Keratinocyte (primary cell): ENCODE data around the gene GM2A. TPM values are rescaled to one million over a fixed set of nuclear protein-coding genes. Genes with fewer than 3 reads are reported as not detected.

Source experiments
- DNase-seq: peaks from one replicate; pipeline ENCODE4 v3.0.0-alpha.2; 2011; ENCODE audit warnings: low read depth, missing footprints, low spot score
- FAIRE-seq: peaks from 2 replicates; lab custom pipeline; 2011; peaks lifted over from hg19 to GRCh38; lab: Jason Lieb, UNC
- H2AFZ ChIP-seq: 2 replicates; pipeline ENCODE4 v1.6.0; 2012; ENCODE audit warnings: low read length, control low read depth, inconsistent platforms; ENCODE audit not compliant: control insufficient read depth
- H3K27ac ChIP-seq: 2 replicates; pipeline ENCODE4 v1.5.1; 2011; ENCODE audit warnings: low read length; ENCODE audit not compliant: control insufficient read depth, insufficient read depth
- H3K27me3 ChIP-seq: 3 replicates; pipeline ENCODE4 v1.6.0; 2011; ENCODE audit warnings: low read length; ENCODE audit not compliant: control insufficient read depth, insufficient read depth; ENCODE audit errors: extremely low read depth
- H3K36me3 ChIP-seq, 2 experiments: 2 replicates in 1 of 2; 3 replicates in 1 of 2; pipeline ENCODE4 v1.5.1; 2011; ENCODE audit warnings: low read length in 2 of 2, mild to moderate bottlenecking in 1 of 2; ENCODE audit not compliant: control insufficient read depth in 2 of 2, insufficient read depth in 2 of 2; ENCODE audit errors: extremely low read depth in 1 of 2
- H3K4me1 ChIP-seq: 3 replicates; pipeline ENCODE4 v1.5.1; 2011; ENCODE audit warnings: low read length; ENCODE audit not compliant: control insufficient read depth, insufficient read depth; ENCODE audit errors: extremely low read depth
- H3K4me2 ChIP-seq: 3 replicates; pipeline ENCODE4 v1.6.0; 2011; ENCODE audit warnings: low read depth, low read length; ENCODE audit not compliant: control insufficient read depth, insufficient read depth; ENCODE audit errors: extremely low read depth
- H3K4me3 ChIP-seq, 3 experiments: fragments of 200-600 bp in 1 of 3; sonication (generic) in 1 of 3; 2 replicates in 2 of 3; 3 replicates in 1 of 3; pipeline ENCODE4 v1.5.1; 2011 to 2016; ENCODE audit warnings: low read length in 3 of 3, mild to moderate bottlenecking in 3 of 3, control low read depth in 2 of 3, inconsistent platforms in 1 of 3, low read depth in 1 of 3, mixed read lengths in 1 of 3, mixed run types in 1 of 3, moderate library complexity in 1 of 3; ENCODE audit not compliant: control insufficient read depth in 2 of 3, insufficient read depth in 2 of 3; ENCODE audit errors: extremely low read depth in 1 of 3
- H3K79me2 ChIP-seq: 2 replicates; pipeline ENCODE4 v1.6.0; 2012; ENCODE audit warnings: low read length; ENCODE audit not compliant: control insufficient read depth, insufficient read depth
- H3K9ac ChIP-seq: 3 replicates; pipeline ENCODE4 v1.6.0; 2011; ENCODE audit warnings: low read length; ENCODE audit not compliant: control insufficient read depth, insufficient read depth; ENCODE audit errors: extremely low read depth
- H3K9me1 ChIP-seq: 3 replicates; pipeline ENCODE4 v1.6.0; 2011; ENCODE audit warnings: low read length; ENCODE audit not compliant: control insufficient read depth, insufficient read depth; ENCODE audit errors: extremely low read depth
- H3K9me3 ChIP-seq: 2 replicates; pipeline ENCODE4 v1.5.1; 2012; ENCODE audit warnings: low read depth, low read length; ENCODE audit not compliant: control insufficient read depth
- H4K20me1 ChIP-seq: 3 replicates; pipeline ENCODE4 v1.6.0; 2011; ENCODE audit warnings: low read length; ENCODE audit not compliant: control insufficient read depth, insufficient read depth; ENCODE audit errors: extremely low read depth
- EZH2 ChIP-seq: IDR thresholded peaks from one replicate; pipeline ENCODE4 v1.6.1; 2012; ENCODE audit warnings: inconsistent platforms, mild to moderate bottlenecking, low read length, moderate library complexity
- dilution Hi-C: fragments of 300-500 bp; cut with MboI; formaldehyde crosslinking; loops from one replicate; pipeline ENCODE4 v1.7.0; 2020; ENCODE audit warnings: low sequenced_read_pairs; ENCODE audit not compliant: extremely low pct_ligation_motif_present
- polyA plus RNA-seq, 5 experiments: library from polyadenylated mRNA; depleted of rRNA in 3 of 5; stranded (reverse) in 3 of 5; stranded (forward) in 1 of 5; unstranded in 1 of 5; fragments of >200 nt; gene quantifications; 1 replicate in 1 of 5; 2 replicates in 3 of 5; 3 replicates in 1 of 5; pipeline versions ENCODE4 v1.2.1 to v1.2.3, GENCODE V29; 2011 to 2012; ENCODE audit warnings: missing spikeins in 2 of 5, low read depth in 1 of 5, low replicate concordance in 1 of 5
- TF ChIP-seq, protein P1 (sequence below), 3 experiments: IDR thresholded peaks in 1 of 3; conservative IDR thresholded peaks in 1 of 3; optimal IDR thresholded peaks in 1 of 3; 2 replicates in 2 of 3; 3 replicates in 1 of 3; pipeline versions ENCODE3 to v1.5.1; 2011; ENCODE audit warnings: low read length in 3 of 3, mild to moderate bottlenecking in 3 of 3, moderate library complexity in 2 of 3, control low read depth in 1 of 3, inconsistent platforms in 1 of 3; ENCODE audit not compliant: insufficient read depth in 2 of 3; ENCODE audit errors: extremely low read depth in 1 of 3

Gene GM2A
- polyA plus RNA-seq, 1 donor (not counting 4 experiments of a cell fraction or from before 2014, with no cell fraction given) = 117 TPM

- no peaks in the 10 kb centered on the region for H3K9me1 ChIP-seq
- no peak overlapping the region for H2AFZ ChIP-seq
- H3K4me3 ChIP-seq = no peak overlapping the region
- no peaks in the 10 kb centered on the region for H4K20me1 ChIP-seq
- H3K9me3 ChIP-seq = no peaks in the 10 kb centered on the region
- no peak overlapping the region for H3K9ac ChIP-seq
- DNase-seq = no peak
- H3K4me1 ChIP-seq = no peaks in the 10 kb centered on the region
- no peaks in the 10 kb centered on the region for H3K36me3 ChIP-seq
- no peak overlapping the region for H3K4me2 ChIP-seq
- FAIRE-seq = no peak
- no peaks in the 10 kb centered on the region for H3K79me2 ChIP-seq
- TF ChIP-seq, protein P1, sequence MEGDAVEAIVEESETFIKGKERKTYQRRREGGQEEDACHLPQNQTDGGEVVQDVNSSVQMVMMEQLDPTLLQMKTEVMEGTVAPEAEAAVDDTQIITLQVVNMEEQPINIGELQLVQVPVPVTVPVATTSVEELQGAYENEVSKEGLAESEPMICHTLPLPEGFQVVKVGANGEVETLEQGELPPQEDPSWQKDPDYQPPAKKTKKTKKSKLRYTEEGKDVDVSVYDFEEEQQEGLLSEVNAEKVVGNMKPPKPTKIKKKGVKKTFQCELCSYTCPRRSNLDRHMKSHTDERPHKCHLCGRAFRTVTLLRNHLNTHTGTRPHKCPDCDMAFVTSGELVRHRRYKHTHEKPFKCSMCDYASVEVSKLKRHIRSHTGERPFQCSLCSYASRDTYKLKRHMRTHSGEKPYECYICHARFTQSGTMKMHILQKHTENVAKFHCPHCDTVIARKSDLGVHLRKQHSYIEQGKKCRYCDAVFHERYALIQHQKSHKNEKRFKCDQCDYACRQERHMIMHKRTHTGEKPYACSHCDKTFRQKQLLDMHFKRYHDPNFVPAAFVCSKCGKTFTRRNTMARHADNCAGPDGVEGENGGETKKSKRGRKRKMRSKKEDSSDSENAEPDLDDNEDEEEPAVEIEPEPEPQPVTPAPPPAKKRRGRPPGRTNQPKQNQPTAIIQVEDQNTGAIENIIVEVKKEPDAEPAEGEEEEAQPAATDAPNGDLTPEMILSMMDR (optimal IDR thresholded peaks at IDR 0.05 in 1 of 3, IDR thresholded peaks at IDR 0.05 in 1 of 3, conservative IDR thresholded peaks at IDR 0.05 in 1 of 3; ENCODE audit: extremely low read depth in 1 of 3, insufficient read depth in 2 of 3, low read length in 3 of 3) = no peak
- TF ChIP-seq EZH2 = no peak
- H3K27me3 ChIP-seq = no peaks in the 10 kb centered on the region
- H3K27ac ChIP-seq = no peak overlapping the region
- dilution Hi-C loops = no loop called here
Measured at GRCh38 chr5:151285683-151286082, 32.7 kb downstream of the GM2A start.

- H4K20me1 ChIP-seq = no peaks in the 10 kb centered on the region
- no peak for FAIRE-seq
- no peak for DNase-seq
- dilution Hi-C loops = no loop called here
- no peak overlapping the region for H2AFZ ChIP-seq
- no peaks in the 10 kb centered on the region for H3K27me3 ChIP-seq
- H3K4me1 ChIP-seq = no peaks in the 10 kb centered on the region
- H3K36me3 ChIP-seq = no peaks in the 10 kb centered on the region
- no peak overlapping the region for H3K4me2 ChIP-seq
- H3K9me1 ChIP-seq = no peaks in the 10 kb centered on the region
- no peak overlapping the region for H3K9ac ChIP-seq
- H3K4me3 ChIP-seq = no peak overlapping the region
- H3K27ac ChIP-seq = no peak overlapping the region
- TF ChIP-seq EZH2 = no peak
- TF ChIP-seq, protein P1 (optimal IDR thresholded peaks at IDR 0.05 in 1 of 3, IDR thresholded peaks at IDR 0.05 in 1 of 3, conservative IDR thresholded peaks at IDR 0.05 in 1 of 3; ENCODE audit: extremely low read depth in 1 of 3, insufficient read depth in 2 of 3, low read length in 3 of 3) = no peak
- H3K9me3 ChIP-seq = no peaks in the 10 kb centered on the region
- no peaks in the 10 kb centered on the region for H3K79me2 ChIP-seq
Measured at GRCh38 chr5:151286246-151286645, 33.3 kb downstream of the GM2A start.
